HG03378 (cell line): ENCODE measurements around the gene CSN2.
"Not testable (repeated sequence)": the region's sequence is repeated elsewhere in the genome, so short reads cannot be mapped to it uniquely, and the experiment has no call there.

ENCODE experiments used
- ATAC-seq: cut with Tn5 transposase; IDR thresholded peaks from one replicate; pipeline ENCODE4 v1.9.1; 2021; ENCODE audit warnings: mild to moderate bottlenecking, moderate library complexity; ENCODE audit not compliant: unreplicated experiment

Gene CSN2, protein sequence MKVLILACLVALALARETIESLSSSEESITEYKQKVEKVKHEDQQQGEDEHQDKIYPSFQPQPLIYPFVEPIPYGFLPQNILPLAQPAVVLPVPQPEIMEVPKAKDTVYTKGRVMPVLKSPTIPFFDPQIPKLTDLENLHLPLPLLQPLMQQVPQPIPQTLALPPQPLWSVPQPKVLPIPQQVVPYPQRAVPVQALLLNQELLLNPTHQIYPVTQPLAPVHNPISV

DNA sequence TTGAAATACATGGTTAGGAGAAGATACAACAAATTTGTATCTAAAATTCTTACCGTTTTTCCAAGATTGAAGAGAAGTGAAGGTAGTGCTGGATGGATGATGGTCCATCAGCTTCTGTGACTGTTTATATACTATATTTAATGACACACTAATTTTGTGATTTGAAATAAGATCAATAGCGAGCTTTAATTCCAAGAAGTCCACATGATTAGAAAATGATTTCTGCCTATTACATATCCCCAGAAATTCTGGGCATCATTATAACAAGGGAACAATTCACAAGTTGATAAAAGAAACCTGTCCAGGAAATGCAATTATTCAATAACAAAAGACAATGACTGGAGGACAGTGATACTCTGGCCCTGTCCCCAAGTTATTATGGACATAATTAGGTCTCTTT lies at the start of gene CSN2:
TSS of gene CSN2 (minus strand) at position 101 of the 400 bp plus-strand sequence. CDS start 4,733 bp downstream, outside the sequence.
- no peak for ATAC-seq

DNA sequence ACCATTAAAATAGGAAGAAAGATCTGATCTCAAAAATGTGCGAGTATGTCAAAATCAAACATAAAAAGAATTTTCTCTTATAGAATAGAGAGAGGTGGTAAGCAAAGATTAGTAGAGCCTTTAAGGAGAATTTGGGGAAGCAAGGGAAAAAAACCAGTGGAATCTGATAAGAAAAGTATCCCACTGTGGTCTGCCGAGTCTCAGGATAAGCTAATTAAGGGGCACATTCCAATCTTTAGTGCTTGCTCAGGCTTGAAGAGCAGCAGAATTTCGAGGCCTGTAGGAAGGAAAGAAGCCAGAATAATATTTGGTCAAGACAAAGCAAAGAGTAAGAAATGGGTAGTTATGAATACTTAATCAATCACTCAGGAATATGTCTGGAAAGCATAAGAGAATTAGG lies 43.2 kb upstream of the CSN2 start:
- ATAC-seq = no peak

DNA sequence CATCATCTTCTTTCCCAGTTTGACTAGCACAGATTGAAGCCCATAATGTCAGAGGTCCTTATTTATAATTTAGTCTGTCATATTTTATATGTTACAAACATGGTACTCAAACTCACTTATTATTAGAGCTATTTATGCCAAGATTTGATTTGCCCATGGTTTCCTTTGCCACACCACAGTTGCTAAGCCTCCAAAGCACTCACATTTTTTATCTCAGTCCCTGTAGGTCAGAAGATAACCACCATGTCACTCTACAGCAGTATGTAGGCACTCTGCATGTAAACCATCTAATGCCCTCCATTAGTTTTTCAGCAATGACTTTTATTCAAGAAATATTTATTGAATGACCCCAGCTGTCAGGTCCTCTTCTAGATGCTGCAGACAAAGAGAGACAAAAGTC lies 37.0 kb upstream of the CSN2 start:
- ATAC-seq = no peak

DNA sequence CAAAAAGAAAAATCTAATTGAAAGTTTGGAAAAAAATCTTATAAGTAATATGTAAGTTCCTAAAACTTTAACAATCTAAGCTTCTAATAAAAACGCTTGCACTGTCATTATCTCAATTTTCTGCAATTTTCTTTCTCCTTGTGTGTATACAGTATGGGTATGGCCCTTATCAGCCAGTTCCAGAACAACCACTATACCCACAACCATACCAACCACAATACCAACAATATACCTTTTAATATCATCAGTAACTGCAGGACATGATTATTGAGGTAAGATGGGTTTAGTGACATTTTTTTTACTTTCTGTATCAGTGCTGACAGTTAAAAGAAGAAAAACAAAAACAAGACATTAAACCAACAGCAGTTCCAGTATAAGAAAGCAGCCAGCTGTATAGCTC lies 35.2 kb upstream of the CSN2 start:
- no peak for ATAC-seq

DNA sequence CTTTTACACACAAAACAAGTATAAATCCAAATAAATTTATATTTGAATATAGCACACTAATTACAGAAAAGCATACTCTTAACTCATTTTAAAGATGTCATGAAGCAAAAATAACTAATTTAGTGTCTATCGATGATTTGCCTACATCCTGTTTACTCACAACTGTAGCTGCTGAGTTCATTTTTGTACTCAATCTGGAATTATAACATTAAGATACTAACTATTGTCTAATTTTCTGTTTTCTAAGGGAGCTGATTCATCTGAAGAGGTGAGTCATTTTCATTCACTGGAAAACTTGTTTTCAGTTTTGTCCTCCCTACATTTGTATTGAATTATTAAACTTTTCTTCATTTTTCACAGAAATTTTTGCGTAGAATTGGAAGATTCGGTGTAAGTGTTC lies 33.9 kb upstream of the CSN2 start:
- ATAC-seq = peak; percentile 47

DNA sequence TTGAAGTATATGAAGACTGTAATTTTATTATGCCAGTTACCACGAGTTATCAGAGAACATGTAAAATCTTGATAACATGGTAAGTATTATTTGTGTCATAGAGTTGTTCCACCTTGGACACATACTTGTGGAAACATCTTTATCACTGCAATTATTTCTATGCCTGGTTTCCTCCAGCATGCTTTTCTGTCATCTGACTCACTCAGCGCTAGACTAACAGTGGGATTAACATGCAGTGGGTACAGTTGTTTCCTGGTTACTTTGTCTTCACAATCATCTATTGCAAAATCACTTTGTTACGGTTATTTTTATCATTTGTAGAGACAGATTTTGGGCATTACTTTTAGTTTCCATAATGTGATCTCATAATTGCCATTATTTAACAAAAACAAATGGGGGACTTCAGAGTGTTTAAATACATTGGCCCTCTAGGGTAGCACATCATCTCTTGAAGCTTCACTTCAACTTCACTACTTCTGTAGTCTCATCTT lies 30.0 kb upstream of the CSN2 start, which contains the start of gene STATH:
TSS of gene STATH (plus strand) at position 441 of the 491 bp plus-strand sequence. CDS start 2,472 bp downstream, outside the sequence.
- ATAC-seq = no peak

DNA sequence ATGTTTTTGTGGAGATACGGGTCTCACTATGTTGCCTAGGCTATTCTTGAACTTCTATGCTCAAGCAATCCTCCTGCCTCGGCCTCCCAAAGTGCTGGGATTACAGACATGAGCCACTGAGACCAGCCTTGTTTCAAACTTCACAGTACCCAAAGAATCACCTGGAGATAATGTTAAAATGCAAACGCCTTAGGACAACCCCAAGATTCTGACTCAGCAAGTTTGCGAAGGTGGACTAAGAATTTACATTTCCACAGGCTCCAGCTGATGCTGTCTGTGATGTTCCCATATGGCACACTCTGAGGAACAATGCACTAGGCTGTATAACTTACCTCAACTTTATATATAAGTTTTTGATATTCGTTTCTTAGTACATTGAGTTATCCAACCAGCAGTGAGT lies 29.3 kb upstream of the CSN2 start:
- no peak for ATAC-seq

DNA sequence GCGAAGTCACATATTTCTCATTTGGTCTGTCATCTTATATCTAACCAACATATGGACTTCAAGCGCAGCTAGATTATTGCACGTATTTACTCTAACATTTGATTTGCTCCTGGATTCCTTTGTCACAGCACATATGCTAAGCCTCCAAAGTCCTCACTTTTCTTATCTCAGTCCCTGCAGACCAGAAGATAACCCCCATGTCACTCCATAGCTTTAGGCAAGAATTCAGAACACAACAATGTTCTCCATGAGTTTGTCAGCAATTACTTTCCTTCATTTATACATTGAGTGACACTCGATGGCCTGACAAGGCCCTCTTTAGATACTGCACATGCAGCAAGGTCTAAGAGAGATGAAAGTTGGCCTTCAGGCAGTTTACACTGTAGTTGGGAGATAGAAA lies 25.5 kb upstream of the CSN2 start:
- no peak for ATAC-seq

DNA sequence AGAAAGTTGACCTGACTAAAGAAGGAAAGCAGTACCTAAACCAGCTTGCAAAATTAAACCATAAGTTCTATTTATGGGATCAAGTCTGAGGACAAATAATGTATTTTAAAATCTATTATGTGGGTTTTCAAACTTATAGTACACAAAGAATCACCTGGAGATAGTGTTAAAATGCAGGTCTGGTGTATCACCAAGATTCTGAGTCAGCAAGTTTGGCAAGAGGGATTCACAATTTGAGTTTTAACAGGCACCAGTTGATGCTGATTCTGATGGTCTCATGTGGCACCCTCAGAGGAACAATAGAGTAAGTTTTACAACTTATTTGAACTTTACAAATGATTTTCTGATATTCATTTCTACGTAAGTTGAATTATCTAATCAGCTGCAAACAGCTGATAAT lies 21.1 kb upstream of the CSN2 start:
- no peak for ATAC-seq

DNA sequence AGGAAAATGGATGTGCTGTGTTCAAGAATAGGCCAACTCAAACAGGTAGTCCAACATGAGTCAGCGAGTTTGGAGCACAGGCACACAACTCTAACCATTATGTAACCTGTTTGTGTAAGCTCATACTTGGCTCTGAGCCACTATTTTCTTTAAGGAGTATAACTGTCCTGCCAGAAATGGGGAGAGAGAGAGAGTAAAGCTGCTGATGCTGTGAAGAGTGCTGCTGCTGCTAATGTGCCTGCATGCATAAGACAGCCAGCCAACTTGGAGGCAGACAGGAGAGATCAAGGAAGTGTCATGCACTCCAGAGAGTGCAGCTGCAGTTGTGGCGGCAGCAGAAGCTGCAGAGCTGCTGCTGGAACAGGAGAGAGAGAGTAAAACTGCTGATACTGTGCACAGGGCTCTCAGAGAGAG lies 18.5 kb upstream of the CSN2 start:
- ATAC-seq = no peak

DNA sequence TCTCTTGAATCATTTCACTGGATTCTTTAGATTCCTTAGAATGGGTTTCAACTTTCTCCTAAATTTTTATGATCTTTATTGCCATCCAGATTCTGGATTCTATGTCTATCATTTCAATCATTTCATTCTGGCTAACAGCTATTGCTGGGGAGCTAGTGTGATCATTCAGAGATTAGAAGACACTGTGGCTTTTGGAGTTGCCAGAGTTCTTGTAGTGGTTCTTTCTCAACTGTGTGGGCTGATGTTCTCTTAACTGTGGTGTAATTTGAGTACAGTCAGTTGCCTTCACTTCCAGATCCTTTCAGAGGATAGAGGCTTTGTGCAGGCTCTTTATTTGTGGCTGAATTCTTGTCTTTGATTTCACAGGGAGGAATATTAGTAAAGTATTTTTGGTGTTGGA lies 12.1 kb upstream of the CSN2 start:
- no peak for ATAC-seq

DNA sequence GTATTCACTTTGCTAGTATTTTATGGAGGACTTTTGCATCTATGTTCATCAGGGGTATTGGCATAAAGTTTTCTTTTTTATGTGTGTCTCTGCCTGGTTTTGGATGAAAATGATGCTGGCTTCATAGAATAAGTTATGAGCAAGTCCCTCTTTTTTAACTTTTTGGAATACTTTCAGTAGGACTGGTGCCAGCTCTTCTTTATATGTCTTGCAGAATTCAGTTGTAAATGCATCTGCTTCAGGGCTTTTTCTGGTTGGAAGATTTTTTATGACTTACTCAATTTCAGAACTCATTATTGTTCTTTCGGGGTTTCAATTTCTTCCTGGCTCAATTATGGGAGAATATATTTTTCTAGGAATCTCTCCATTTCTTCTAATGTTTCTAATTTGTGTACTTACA lies 9.1 kb upstream of the CSN2 start:
- no peak for ATAC-seq

DNA sequence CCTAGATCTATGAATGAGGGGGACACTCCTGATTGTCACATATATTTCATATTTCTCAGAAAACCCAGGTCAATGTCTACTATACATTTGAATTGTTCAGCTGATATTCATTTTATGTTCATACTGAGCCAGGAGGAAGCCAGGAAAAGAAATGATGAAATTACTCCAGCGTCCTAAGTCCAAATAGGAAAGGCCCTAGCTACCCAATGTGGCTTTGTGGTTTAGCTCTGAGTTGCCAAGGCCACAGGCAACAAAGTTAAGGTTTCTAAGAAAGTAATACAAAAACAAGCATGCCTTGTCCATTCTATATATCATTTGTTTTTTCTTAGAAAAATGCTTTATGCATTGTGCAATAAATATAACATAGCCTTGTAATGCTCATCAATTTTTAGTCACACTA lies 4.5 kb upstream of the CSN2 start:
- no peak for ATAC-seq

DNA sequence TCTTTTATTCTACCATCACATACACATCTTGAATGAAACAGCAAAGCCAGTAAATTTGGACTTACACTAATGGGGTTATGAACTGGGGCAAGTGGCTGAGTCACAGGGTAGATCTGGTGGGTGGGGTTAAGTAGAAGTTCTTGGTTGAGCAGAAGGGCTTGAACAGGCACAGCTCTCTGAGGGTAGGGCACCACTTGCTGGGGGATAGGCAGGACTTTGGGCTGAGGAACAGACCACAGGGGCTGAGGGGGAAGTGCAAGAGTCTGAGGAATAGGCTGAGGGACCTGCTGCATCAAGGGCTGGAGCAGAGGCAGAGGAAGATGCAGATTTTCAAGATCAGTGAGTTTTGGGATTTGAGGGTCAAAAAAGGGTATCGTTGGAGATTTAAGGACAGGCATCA lies 8.3 kb downstream of the CSN2 start:
- ATAC-seq = no peak

DNA sequence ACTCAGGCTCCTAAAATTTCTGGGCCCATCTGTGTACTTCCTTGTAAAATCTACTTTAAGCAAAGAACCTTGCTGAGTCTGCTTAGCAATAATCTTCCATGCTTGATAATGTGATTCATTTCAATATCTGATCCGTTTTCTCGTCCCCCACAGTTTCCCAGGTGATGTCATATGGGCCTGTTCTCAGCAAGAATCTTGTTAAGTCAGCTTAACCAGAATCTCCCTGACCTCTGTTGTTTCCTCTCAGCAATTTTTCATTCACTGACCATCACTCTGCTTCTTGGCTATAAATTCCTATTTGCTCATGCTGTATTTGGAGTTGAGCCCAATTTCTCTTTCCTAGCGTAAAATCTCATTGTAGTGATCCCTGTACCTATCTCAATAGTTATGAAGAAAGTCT lies 13.9 kb downstream of the CSN2 start:
- ATAC-seq = no peak

DNA sequence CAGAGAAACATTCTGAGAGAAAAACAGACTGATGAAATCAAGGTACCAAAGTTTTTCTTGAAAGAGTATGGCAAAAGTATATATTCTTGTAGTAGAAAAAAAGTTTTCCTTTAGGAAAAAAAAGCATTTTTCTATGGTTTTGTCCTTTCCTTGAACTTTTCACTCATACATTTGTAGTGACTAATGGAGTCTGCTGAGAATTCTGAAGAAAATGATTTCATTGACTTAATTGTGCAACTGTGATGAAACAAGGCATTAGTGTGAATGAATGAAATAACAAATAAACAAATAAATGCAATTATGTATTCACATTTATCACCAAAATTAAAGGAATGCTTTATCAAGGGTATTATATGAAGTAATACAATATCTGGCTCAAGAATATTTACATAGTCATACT lies 29.0 kb downstream of the CSN2 start:
- ATAC-seq = no peak

DNA sequence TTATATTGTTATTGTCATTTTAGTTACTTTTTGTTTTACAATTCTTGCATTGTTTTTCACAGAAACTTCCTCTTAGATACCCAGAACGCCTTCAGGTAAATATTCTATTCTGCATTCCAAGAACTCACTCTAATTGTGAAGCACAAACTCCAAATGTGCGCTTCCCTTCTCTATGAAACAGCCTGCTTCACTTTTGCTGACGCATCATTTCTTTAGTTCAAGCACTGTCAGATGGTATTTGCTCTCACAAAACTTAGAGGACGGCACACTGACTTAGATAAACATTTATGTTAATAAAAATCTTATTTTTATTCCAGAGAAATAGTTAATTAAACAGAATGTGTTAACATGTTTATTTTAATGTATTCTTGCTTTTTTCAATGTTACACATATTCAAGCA lies 31.4 kb downstream of the CSN2 start:
- no peak for ATAC-seq

DNA sequence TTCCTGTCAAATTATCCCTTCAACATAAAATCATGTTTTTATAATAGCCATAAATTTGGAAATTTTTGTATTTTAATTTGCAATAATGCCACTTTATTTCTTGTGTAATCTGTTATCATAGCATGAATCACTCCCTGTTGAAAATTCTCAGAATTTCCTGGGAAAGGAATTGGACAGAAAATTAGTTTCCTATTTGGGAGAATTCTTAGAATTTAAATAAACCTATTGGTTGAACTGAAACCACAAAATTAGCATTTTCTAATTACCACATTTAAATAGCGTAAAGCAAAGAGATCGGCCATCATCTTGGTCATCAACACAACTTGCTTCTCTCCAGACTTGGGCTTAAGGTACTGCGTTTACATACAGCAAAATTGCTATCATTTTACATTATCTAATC lies 34.8 kb downstream of the CSN2 start, which contains the start of gene CSN1S1:
TSS of gene CSN1S1 (plus strand) at position 301 of the 400 bp plus-strand sequence. CDS start 1,488 bp downstream, outside the sequence.
- ATAC-seq = no peak

DNA sequence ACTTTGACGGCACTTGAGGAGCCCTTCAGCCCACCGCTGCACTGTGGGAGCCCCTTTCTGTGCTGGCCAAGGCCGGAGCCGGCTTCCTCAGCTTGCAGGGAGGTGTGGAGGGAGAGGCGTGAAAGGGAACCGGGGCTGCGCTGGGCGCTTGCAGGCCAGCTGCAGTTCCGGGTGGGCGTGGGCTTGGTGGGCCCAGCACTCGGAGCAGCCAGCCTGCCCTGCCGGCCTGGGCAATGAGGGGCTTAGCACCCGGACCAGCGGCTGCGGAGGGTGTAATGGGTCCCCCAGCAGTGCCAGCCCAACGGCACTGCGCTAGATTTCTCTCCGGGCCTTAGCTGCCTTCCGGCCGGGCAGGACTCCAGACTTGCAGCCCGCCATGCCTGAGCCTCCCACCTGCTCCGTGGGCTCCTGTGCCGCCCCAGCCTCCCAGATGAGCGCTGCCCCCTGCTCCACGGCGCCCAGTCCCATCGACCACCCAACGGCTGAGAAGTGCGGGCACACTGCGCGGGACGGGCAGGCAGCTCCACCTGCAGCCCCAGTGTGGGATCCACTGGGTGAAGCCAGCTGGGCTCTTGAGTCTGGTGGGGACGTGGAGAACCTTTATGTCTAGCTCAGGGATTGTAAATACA lies 41.6 kb downstream of the CSN2 start:
- not testable (repeated sequence) for ATAC-seq

DNA sequence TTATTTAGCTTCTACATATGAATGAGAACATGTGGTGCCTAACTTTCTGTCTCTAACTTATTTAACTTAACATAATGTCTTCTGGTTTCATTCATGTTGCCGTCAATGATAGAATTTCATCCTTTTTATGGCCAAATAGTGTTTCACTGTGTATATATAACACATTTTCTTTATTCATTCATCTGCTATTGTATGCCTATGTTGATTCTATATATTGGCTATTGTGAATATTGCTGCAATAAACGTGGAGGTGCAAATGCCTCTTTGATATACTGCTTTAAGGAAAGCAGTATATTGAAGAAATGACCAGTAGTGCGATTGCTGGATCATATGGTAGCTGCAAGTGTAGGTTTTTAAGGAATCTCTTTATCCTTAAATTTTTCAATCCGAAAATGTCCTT lies 44.7 kb downstream of the CSN2 start:
- no peak for ATAC-seq

DNA sequence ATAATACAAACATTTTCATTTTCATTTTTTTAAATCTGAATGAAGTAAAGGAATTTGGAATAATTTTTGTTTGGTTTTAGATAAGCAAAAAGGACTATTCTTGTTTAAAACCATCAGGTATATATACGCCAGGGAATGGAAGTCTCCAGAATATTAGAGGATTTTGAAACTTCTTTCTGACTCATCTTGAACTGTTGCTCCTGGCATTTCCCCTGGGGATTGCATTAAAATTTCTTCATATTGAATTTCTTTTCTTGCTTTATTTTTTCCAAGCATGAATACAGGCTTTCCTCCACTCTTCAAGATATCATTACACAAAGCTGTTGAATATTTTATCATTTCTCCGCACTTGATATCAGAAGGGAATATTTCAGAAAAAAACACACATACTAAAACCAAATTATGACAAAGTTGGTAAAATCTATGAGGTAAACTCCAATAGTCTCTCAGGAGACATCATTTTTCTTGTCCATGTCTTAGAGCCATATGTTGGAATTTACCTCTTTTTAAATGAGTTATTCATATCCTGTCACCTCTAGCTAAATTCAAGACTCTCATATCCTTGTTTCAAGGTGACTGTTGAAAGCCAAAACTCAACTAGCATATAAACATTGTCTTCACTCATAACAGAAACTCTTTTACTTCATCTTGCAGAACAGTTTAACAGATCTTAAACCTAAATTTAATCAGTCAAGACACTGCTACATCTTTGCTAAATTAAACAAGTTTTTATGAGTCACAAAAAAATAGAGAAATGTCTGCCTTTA lies 55.3 kb downstream of the CSN2 start:
- peak; percentile 90 for ATAC-seq

DNA sequence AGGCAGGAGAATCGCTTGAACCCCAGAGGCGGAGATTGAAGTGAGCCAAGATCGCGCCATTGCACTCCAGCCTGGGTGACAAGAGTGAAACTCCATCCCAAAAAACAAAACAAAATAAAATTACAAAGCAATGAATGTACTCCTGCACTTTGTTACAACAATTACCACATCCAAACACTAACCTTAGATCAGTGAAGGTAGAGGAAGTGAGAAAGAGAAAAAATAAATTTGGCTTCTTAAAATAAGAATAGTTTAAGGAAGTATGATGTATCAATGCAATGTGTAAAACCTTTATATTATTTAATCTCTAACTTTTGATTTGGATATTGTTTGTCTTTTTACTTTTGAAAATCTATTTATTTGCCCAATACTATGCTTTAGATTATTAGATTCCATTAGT lies 56.3 kb downstream of the CSN2 start:
- no peak for ATAC-seq
